CD4-positive, alpha-beta T cell treated with Interleukin-17A for 1 hour (primary cell): ENCODE data around the gene FAM241A.
"Not testable (repeated sequence)": the region's sequence is repeated elsewhere in the genome, so short reads cannot be mapped to it uniquely, and the experiment has no call there.

Source experiments
- DNase-seq: peaks from one replicate; pipeline ENCODE4 v3.0.0-alpha.2; 2020

FAM241A gene

DNA sequence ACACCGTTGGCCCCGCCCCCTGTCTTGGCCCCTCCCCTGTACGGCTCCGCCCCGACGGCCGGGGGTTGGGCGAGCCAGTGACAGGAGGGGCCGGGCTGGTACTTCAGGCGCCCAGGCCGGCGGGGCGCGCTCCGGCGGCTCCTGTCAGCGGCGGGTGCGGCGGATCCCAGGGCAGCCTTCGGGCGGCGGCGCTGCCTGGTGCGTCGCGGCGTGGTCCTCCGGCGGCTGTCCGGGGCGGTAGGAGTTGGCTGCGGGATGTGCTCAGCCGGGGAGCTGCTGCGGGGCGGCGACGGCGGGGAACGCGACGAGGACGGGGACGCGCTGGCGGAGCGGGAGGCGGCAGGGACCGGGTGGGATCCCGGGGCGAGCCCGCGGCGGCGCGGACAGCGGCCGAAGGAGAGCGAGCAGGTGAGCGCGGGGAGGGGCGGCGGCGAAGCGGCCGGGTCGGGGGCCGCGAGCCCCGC is at the start of gene FAM241A:
Gene FAM241A (plus strand): TSS at position 129 of the 464 bp plus-strand sequence. CDS start 127 bp downstream, at position 256.
- peak; percentile 93 for DNase-seq

GRCh38 chr4:112098841-112099530 is 46.3 kb upstream of the FAM241A start:
- no peak for DNase-seq

- DNase-seq = peak; percentile 65
Observed at GRCh38 chr4:112099701-112100297, 45.5 kb upstream of the FAM241A start.

DNA sequence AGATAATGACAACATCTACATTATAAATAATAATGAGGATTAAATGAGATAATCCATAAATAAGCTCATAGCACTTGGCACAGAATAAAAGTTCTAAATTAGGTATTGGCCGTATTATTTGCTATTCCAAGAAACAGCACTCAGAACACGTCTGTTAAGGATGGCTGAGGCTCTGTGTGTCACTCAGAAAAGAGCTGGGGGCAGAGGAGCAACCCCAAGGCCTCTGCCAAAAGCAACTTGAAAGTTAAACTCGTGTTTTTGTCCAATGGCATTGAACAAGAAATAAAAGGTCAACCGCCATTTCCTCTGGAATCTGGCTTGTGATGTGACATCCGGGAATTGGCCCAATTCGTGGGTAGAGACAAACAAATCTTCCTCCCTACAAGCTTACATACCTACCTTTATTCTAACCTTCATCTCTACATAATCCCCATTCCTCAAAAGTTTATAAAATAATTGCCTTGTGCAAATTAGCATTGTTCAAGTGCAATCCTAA is 42.3 kb upstream of the FAM241A start:
- DNase-seq = no peak

DNA sequence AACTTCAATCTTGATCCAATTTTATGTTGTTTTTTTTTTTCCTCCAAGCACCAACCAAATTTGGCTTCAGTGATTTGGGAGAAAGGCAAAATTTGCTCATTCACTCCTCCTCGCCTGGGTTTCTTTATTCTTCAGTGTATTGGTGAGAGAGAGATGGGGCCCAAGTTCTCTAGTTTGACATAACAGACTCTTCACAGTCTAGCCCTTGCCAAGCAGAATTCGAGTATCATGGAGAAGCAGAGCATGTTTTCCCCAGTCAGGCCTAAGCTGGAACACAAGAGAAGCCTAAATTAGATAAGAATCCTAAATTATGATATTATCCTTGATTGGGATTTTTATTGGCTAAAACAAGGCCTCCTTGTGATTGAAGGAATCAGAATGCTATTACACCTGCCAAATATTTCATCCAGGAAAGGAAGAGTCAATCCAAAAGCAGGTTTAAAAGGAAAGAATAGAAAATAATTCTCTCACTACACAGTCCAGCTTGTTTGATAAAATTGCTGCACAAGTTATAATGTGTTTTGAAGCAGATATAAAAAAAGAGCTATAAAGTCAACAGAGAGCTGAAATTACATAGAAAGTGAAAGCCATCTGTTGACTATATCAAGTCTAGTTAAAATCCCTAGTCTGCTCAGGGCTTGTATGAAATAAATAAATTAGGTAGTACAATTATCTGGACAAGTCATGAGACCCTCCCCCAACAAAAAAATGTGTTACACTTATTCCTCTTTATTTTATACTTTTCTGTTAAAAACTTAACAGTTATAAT is 39.9 kb upstream of the FAM241A start:
- no peak for DNase-seq

GRCh38 chr4:112109360-112110058 is 35.7 kb upstream of the FAM241A start:
- DNase-seq = no peak

DNA sequence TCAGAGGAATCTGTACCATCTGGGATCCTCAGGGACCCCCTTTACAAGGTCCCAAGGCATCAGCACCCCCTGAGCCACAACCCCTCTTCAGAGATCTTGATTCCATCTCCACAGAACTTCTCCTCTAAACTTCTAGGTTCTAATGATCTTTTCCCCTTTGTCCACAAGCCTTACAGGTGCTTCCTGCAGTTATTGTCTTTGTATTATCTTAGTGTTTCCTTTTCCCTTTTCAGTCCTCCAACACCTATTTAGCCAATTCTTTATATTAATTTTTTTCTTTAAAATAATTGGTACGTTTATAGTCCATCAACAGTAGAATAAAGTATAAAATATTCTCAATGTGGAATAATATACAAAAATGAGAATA is 35.2 kb upstream of the FAM241A start:
- DNase-seq = no peak

- no peak for DNase-seq
Observed at GRCh38 chr4:112111306-112111705, 33.9 kb upstream of the FAM241A start.

DNA sequence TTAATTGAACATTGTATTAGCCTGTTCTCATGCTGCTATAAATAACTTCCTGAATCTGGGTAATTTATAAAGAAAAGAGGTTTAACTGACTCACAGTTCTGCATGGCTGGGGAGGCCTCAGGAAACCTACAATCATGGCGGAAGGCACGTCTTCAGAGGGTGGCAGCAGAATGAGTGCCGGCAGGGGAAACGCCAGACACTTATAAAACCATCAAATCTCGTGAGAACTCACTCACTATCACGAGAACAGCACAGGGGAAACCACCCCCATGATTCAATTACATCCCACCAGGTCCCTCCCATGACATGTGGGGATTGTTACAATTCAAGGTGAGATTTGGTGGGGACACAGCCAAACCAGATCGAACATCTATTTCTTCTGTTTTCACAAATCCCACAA is 33.2 kb upstream of the FAM241A start:
- not testable (repeated sequence) for DNase-seq

DNA sequence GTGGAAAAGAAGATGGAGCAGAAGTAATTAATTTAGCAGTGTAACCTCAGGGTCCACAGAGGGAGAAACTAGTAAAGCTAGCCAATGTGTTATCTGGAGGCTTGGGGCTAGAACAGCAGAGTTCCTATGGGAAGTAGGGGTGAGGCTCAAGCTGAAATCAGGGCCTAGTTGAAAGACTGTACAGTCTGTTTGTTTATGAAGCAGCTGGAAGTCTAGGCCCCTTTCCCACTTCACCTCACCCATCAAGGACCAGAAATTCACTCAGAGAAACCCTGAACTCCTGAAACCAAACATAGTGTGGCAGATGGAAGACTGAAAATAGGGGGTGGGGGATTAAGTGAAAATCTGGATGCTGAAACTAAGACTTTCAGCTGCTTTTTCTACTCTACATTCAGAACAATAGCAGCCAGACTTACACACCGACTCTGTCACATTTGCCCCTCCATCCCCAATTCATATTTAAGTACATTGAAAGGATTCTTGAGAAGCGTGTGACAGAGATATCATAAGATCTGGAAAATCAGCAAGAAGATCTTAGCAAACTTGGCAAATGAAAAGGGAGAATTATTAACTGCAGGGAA is 32.6 kb upstream of the FAM241A start:
- DNase-seq = no peak

DNA sequence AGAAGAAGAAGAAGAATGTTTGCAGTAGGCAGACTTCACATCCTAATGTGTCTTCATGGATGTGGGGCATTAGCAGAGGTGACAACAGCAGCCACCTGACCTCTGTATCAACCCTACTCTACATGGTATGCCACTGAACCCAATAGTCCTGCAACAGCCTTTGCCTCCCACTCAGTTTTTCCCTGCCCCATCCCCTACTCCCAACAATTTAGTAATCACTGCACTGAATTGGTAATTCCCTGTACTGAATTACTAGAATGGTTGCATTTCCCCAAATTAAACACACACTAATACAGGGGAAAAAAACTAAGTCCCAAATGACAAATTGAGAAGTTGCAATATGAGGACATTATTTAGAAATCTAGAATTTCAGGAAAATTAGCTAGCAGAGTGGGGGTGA is 31.4 kb upstream of the FAM241A start:
- no peak for DNase-seq

GRCh38 chr4:112114452-112114851 is 30.8 kb upstream of the FAM241A start:
- DNase-seq = no peak

- DNase-seq = no peak
Observed at GRCh38 chr4:112118742-112119352, 26.4 kb upstream of the FAM241A start.

DNA sequence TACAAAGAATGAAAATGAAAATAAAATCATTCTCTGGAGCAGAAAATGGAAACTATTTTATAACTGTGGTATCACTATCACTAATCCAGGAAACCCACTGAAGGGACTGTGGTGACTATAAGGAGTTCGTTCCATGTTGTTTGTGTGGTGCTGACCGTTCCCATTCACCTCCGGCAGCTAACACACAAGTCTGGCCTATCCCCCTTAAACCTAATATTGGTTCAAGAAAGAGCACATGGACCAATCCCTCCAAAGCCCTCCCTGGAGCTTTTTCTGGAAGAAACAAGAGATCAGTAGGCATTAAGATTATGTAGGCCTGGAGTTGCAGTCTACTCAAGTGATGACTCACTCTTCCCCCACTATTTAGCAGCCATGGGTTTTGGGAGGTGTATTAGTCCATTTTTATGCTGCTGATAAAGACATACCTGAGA is 25.9 kb upstream of the FAM241A start:
- peak; percentile 11 for DNase-seq

- no peak for DNase-seq
Observed at GRCh38 chr4:112120021-112120420, 25.2 kb upstream of the FAM241A start.

DNA sequence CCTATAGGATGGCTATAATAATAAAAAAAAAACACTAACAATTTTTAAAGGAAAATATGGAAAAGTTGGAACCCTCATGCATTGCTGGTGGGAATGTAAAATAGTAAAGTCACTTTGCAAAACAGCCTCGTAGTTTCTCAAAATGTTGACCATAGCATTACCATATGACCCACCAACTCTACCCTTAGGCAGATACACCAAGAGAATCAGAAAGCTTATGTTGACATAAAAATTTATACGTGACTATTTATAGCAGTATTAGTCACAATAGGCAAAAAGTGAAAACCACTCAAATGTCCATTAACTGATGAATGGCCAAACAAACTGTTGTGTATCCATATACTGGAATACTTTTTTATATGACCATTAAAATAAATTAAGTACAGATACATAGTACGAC is 19.8 kb upstream of the FAM241A start:
- DNase-seq = no peak

DNA sequence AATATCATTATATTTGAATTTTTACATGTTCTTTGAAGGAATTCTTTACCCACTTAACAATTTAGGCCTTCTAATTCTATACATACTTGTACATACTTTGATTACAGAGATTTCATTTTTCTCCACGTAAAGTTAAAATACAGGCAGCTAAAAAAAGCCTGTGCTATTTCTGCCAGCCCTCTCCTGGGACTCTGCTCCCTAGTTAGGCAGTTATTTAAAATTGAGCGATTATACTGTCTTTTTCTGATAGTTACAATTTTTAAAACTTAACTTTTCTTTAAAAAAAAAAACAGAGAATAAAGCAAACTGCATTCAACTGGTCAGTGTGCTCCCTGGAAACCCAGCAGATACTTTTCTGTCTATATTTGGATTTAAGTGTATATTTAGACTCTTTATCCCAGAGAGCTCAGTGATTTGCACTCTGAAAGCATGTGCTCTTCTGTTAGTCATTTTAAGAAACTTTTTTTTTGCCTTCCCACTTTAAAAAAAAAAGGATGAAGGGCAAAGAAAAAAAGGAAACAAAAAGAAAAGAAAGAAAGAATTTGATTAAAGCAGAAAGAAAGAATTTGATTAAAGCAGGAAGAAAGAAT is 18.1 kb upstream of the FAM241A start:
- DNase-seq = no peak

- no peak for DNase-seq
Observed at GRCh38 chr4:112127803-112128202, 17.5 kb upstream of the FAM241A start.

DNA sequence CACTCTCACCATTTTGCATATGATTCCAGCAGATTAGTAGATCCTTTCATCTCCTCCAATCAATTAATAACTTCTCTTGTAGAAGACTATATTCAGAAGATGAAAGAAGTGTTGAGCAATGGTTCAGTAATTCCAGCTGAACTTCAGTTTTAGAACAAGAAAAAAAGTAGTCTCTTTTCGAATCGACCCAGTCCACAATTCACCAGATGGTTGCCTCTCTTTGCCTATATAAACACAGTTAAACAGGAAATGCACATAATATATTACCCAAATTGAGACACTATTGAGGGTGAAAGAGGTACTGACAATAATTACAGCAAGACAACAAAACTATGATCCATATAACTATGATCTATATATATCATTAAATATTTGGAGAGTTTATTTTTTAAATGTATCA is 16.8 kb upstream of the FAM241A start:
- no peak for DNase-seq

- DNase-seq = no peak
Observed at GRCh38 chr4:112130906-112131305, 14.3 kb upstream of the FAM241A start.

DNA sequence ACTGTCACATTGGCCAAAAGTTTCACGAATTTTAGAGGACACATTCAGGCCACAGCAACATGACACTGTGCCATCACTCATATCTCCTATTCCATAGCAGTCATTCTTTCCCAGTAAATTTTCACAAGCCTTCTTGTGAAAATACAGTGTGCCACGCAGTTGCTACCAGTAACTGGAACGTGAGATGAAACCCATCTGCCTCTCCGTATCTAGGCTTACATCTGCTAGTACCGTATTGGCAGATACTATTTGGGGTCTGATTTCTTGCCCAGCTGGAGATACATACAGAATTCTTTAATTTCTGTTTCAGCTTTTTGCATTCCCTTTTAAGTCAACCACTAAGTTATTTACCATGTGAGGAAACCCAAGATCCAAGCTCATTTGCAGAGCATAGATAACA is 8.7 kb upstream of the FAM241A start:
- no peak for DNase-seq

GRCh38 chr4:112138538-112138937 is 6.7 kb upstream of the FAM241A start:
- DNase-seq = no peak
